ENCODE results near the gene AKAP6. TPM values are rescaled to one million over a fixed set of nuclear protein-coding genes. Genes with fewer than 3 reads are reported as not detected.
"Not testable (repeated sequence)": the region's sequence is repeated elsewhere in the genome, so short reads cannot be mapped to it uniquely, and the experiment has no call there.

AKAP6 gene
- total RNA-seq, 8 experiments from 2014 or later, result 0.76 to 92.9 (median 54.0) TPM

GRCh38 chr14:32561520-32561919 is 232.4 kb downstream of the AKAP6 start:
- Histone ChIP-seq H3K4me1 (replicated peaks in 1 of 2) (peaks cover 0 to 3% of the 10 kb centered on the region in 2 donors), H3K27ac (no peak overlapping the region), H3K4me3 (no peak overlapping the region)
- in situ Hi-C loops (cut with MboI; ENCODE audit: low pct_unique_long_range_greater_than_20kb in 2 of 9, low sequenced_read_pairs in 9 of 9, unreplicated experiment in 9 of 9), result loop anchor here in 1 of 9 experiments (25.0 kb wide), 1 partner anchor 1226 kb away; no protein-coding TSS in a partner anchor
- WGBS, 10 experiments, result 0 to 75% (median 37%) methylated on average over 1 of the region's 1 CpG; no CpG with 5 or more reads in 2 of the 10 experiments
- ATAC-seq (replicated peaks in 6 of 8), result peak in 2 of 8 experiments; percentile 32 to 42

- Histone ChIP-seq H3K27ac (no peak overlapping the region), H3K4me1 (replicated peaks in 1 of 2) (peaks cover 0 to 3% of the 10 kb centered on the region in 2 donors), H3K4me3 (no peak overlapping the region)
- peak in 1 of 8 experiments; percentile 39 for ATAC-seq (replicated peaks in 6 of 8)
- in situ Hi-C loops (cut with MboI; ENCODE audit: low pct_unique_long_range_greater_than_20kb in 2 of 9, low sequenced_read_pairs in 9 of 9, unreplicated experiment in 9 of 9), result loop anchor here in 1 of 9 experiments (25.0 kb wide), 1 partner anchor 1223 kb away; no protein-coding TSS in a partner anchor
Observed at GRCh38 chr14:32564596-32564995, 235.5 kb downstream of the AKAP6 start.

GRCh38 chr14:32565256-32565655 is 236.2 kb downstream of the AKAP6 start:
- Histone ChIP-seq H3K4me1 (replicated peaks in 1 of 2) (peaks cover 0 to 3% of the 10 kb centered on the region in 2 donors), H3K4me3 (no peak overlapping the region), H3K27ac (no peak overlapping the region)
- ATAC-seq (replicated peaks in 6 of 8), result peak in 1 of 8 experiments; percentile 27
- in situ Hi-C loops (cut with MboI; ENCODE audit: low pct_unique_long_range_greater_than_20kb in 2 of 9, low sequenced_read_pairs in 9 of 9, unreplicated experiment in 9 of 9), result loop anchor here in 1 of 9 experiments (25.0 kb wide), 1 partner anchor 1222 kb away; no protein-coding TSS in a partner anchor

- Histone ChIP-seq H3K4me3 (no peak overlapping the region), H3K27ac (no peak overlapping the region)
- in situ Hi-C loops (cut with MboI; ENCODE audit: low pct_unique_long_range_greater_than_20kb in 2 of 9, low sequenced_read_pairs in 9 of 9, unreplicated experiment in 9 of 9), result loop anchor here in 1 of 9 experiments (25.0 kb wide), 1 partner anchor 1220 kb away; no protein-coding TSS in a partner anchor
Observed at GRCh38 chr14:32567543-32568384, 238.7 kb downstream of the AKAP6 start.

GRCh38 chr14:32571551-32571950 is 242.5 kb downstream of the AKAP6 start:
- WGBS, 10 experiments, result 21 to 100% (median 73%) methylated on average over 1 to 2 of the region's 2 CpGs; no CpG with 5 or more reads in 1 of the 10 experiments
- Histone ChIP-seq H3K4me1 (replicated peaks in 1 of 2) (peaks cover 12 to 13% of the 10 kb centered on the region in 2 donors), H3K27ac (no peak overlapping the region), H3K4me3 (no peak overlapping the region)
- ATAC-seq (replicated peaks in 6 of 8), result peak in 1 of 8 experiments; percentile 47
- in situ Hi-C loops (cut with MboI; ENCODE audit: low pct_unique_long_range_greater_than_20kb in 2 of 9, low sequenced_read_pairs in 9 of 9, unreplicated experiment in 9 of 9), result loop anchor here in 3 of 9 experiments (10.0 to 25.0 kb wide), 2 partner anchors 1216 to 1223 kb away; no protein-coding TSS in a partner anchor

More at GRCh38 chr14:32567543-32568384, 238.7 kb downstream of the AKAP6 start:
- no peak for ATAC-seq (replicated peaks in 6 of 8)
- H3K4me1 ChIP-seq (replicated peaks in 1 of 2), result peaks cover 4 to 9% of the 10 kb centered on the region in 2 donors

- H3K4me1 ChIP-seq (replicated peaks in 1 of 2), result peaks cover 16 to 20% of the 10 kb centered on the region in 2 donors
- no peak for ATAC-seq (replicated peaks in 6 of 8)
- 46 to 100% (median 59%) methylated on average over 2 to 7 of the region's 7 CpGs for whole genome bisulfite sequencing, 10 experiments
Observed at GRCh38 chr14:32571995-32572866, 243.1 kb downstream of the AKAP6 start.

GRCh38 chr14:32572867-32573150 is 243.7 kb downstream of the AKAP6 start:
- in situ Hi-C loops (cut with MboI; ENCODE audit: low pct_unique_long_range_greater_than_20kb in 2 of 9, low sequenced_read_pairs in 9 of 9, unreplicated experiment in 9 of 9), result loop anchor here in 3 of 9 experiments (10.0 to 25.0 kb wide), 2 partner anchors 1214 to 1222 kb away; no protein-coding TSS in a partner anchor
- Histone ChIP-seq H3K27ac (no peak overlapping the region), H3K4me3 (no peak overlapping the region), H3K4me1 (replicated peaks in 1 of 2) (peaks cover 19 to 23% of the 10 kb centered on the region in 2 donors)
- no peak for ATAC-seq (replicated peaks in 6 of 8)

More at GRCh38 chr14:32571995-32572866, 243.1 kb downstream of the AKAP6 start:
- no peak overlapping the region for H3K27ac ChIP-seq
- in situ Hi-C loops (cut with MboI; ENCODE audit: low pct_unique_long_range_greater_than_20kb in 2 of 9, low sequenced_read_pairs in 9 of 9, unreplicated experiment in 9 of 9), result loop anchor here in 3 of 9 experiments (10.0 to 25.0 kb wide), 2 partner anchors 1215 to 1223 kb away; no protein-coding TSS in a partner anchor
- no peak overlapping the region for H3K4me3 ChIP-seq

GRCh38 chr14:32574269-32574668 is 245.2 kb downstream of the AKAP6 start:
- no peak for ATAC-seq (replicated peaks in 6 of 8)
- no peak overlapping the region for H3K27ac ChIP-seq
- 17 to 90% (median 57%) methylated on average over 1 to 2 of the region's 2 CpGs; no CpG with 5 or more reads in 2 of the 10 experiments for WGBS, 10 experiments
- in situ Hi-C loops (cut with MboI; ENCODE audit: low pct_unique_long_range_greater_than_20kb in 2 of 9, low sequenced_read_pairs in 9 of 9, unreplicated experiment in 9 of 9), result loop anchor here in 3 of 9 experiments (10.0 to 25.0 kb wide), 2 partner anchors 1213 to 1221 kb away; no protein-coding TSS in a partner anchor
- no peak overlapping the region for H3K4me3 ChIP-seq
- H3K4me1 ChIP-seq (replicated peaks in 1 of 2), result peaks cover 25 to 30% of the 10 kb centered on the region in 2 donors

- ATAC-seq (replicated peaks in 6 of 8), result peak; percentile 71 to 86 (median 82)
- Histone ChIP-seq H3K27ac (no peak overlapping the region), H3K4me3 (no peak overlapping the region), H3K4me1 (replicated peaks in 1 of 2) (peaks cover 25 to 30% of the 10 kb centered on the region in 2 donors)
- in situ Hi-C loops (cut with MboI; ENCODE audit: low pct_unique_long_range_greater_than_20kb in 2 of 9, low sequenced_read_pairs in 9 of 9, unreplicated experiment in 9 of 9), result loop anchor here in 5 of 9 experiments (10.0 to 25.0 kb wide), 5 partner anchors 361 to 1736 kb away; partner anchors contain the start of gene NPAS3 (in 1 of the 5)
- 0 to 51% (median 25%) methylated on average over 1 to 6 of the region's 6 CpGs for WGBS, 10 experiments
Observed at GRCh38 chr14:32576088-32576795, 247.1 kb downstream of the AKAP6 start.

GRCh38 chr14:32576977-32577376 is 247.9 kb downstream of the AKAP6 start:
- peaks cover 25 to 30% of the 10 kb centered on the region in 2 donors for H3K4me1 ChIP-seq (replicated peaks in 1 of 2)
- 33 to 100% (median 89%) methylated on average over 1 to 2 of the region's 2 CpGs; no CpG with 5 or more reads in 1 of the 10 experiments for WGBS, 10 experiments
- ATAC-seq (replicated peaks in 6 of 8), result peak in 1 of 8 experiments; percentile 52
- H3K4me3 ChIP-seq, result no peak overlapping the region
- in situ Hi-C loops (cut with MboI; ENCODE audit: low pct_unique_long_range_greater_than_20kb in 2 of 9, low sequenced_read_pairs in 9 of 9, unreplicated experiment in 9 of 9), result loop anchor here in 5 of 9 experiments (10.0 to 25.0 kb wide), 5 partner anchors 360 to 1735 kb away; partner anchors contain the start of gene NPAS3 (in 1 of the 5)
- H3K27ac ChIP-seq, result no peak overlapping the region

- ATAC-seq (replicated peaks in 6 of 8), result no peak
- 11 to 100% (median 71%) methylated on average over 1 of the region's 1 CpG; no CpG with 5 or more reads in 4 of the 10 experiments for WGBS, 10 experiments
- in situ Hi-C loops (cut with MboI; ENCODE audit: low pct_unique_long_range_greater_than_20kb in 2 of 9, low sequenced_read_pairs in 9 of 9, unreplicated experiment in 9 of 9), result loop anchor here in 5 of 9 experiments (10.0 to 25.0 kb wide), 5 partner anchors 359 to 1734 kb away; partner anchors contain the start of gene NPAS3 (in 1 of the 5)
- no peak overlapping the region for H3K4me3 ChIP-seq
- H3K27ac ChIP-seq, result no peak overlapping the region
- H3K4me1 ChIP-seq (replicated peaks in 1 of 2), result peaks cover 17 to 20% of the 10 kb centered on the region in 2 donors
Observed at GRCh38 chr14:32578181-32578580, 249.1 kb downstream of the AKAP6 start.

GRCh38 chr14:32583427-32583826 is 254.3 kb downstream of the AKAP6 start:
- in situ Hi-C loops (cut with MboI; ENCODE audit: low pct_unique_long_range_greater_than_20kb in 2 of 9, low sequenced_read_pairs in 9 of 9, unreplicated experiment in 9 of 9), result loop anchor here in 5 of 9 experiments (25.0 kb wide), 4 partner anchors 354 to 1729 kb away; partner anchors contain the start of gene NPAS3 (in 1 of the 5)
- H3K27ac ChIP-seq; H3K4me1 ChIP-seq (replicated peaks in 1 of 2); ATAC-seq (replicated peaks in 6 of 8); H3K4me3 ChIP-seq: not testable (repeated sequence)
- WGBS, 10 experiments, result no CpG with 5 or more reads among the region's 13 CpGs
